ENCODE results near the gene MYRFL.

The MYRFL gene

GRCh38 chr12:69896653-69897381 lies 71.8 kb downstream of the MYRFL start:
- H3K4me1 ChIP-seq (ENCODE audit: control insufficient read depth, low read length), result peaks cover 64% of the 10 kb centered on the region
- H3K79me2 ChIP-seq (ENCODE audit: control insufficient read depth, low read length), result no peaks in the 10 kb centered on the region
- H3K9me3 ChIP-seq (ENCODE audit: control insufficient read depth, insufficient read depth, low read length), result no peaks in the 10 kb centered on the region
- peaks cover 11% of the 10 kb centered on the region for H3K36me3 ChIP-seq (ENCODE audit: control insufficient read depth, low read length)
- H3K27ac ChIP-seq (ENCODE audit: low read depth, low read length), result no peak overlapping the region
- H3K4me3 ChIP-seq (ENCODE audit: low read length), result no peak overlapping the region
- no peaks in the 10 kb centered on the region for H3K27me3 ChIP-seq (ENCODE audit: control insufficient read depth, low read length)
- H3K9me2 ChIP-seq (replicated peaks; ENCODE audit: control insufficient read depth, low read length), result no peaks in the 10 kb centered on the region
- H4K20me1 ChIP-seq (ENCODE audit: control insufficient read depth, insufficient read depth, low read depth, low read length), result no peaks in the 10 kb centered on the region
- TF ChIP-seq, protein P1, sequence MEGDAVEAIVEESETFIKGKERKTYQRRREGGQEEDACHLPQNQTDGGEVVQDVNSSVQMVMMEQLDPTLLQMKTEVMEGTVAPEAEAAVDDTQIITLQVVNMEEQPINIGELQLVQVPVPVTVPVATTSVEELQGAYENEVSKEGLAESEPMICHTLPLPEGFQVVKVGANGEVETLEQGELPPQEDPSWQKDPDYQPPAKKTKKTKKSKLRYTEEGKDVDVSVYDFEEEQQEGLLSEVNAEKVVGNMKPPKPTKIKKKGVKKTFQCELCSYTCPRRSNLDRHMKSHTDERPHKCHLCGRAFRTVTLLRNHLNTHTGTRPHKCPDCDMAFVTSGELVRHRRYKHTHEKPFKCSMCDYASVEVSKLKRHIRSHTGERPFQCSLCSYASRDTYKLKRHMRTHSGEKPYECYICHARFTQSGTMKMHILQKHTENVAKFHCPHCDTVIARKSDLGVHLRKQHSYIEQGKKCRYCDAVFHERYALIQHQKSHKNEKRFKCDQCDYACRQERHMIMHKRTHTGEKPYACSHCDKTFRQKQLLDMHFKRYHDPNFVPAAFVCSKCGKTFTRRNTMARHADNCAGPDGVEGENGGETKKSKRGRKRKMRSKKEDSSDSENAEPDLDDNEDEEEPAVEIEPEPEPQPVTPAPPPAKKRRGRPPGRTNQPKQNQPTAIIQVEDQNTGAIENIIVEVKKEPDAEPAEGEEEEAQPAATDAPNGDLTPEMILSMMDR (IDR thresholded peaks at IDR 0.05; ENCODE audit: low read depth, low read length, poor library complexity, severe bottlenecking), result no peak
- no peak for TF ChIP-seq EZH2phosphoT487 (IDR thresholded peaks at IDR 0.05; ENCODE audit: borderline replicate concordance, low read length)
- no peak overlapping the region for H3K4me2 ChIP-seq (ENCODE audit: low read length)
- peaks cover 8% of the 10 kb centered on the region for H3F3A ChIP-seq (ENCODE audit: control insufficient read depth, insufficient read depth)

DNA sequence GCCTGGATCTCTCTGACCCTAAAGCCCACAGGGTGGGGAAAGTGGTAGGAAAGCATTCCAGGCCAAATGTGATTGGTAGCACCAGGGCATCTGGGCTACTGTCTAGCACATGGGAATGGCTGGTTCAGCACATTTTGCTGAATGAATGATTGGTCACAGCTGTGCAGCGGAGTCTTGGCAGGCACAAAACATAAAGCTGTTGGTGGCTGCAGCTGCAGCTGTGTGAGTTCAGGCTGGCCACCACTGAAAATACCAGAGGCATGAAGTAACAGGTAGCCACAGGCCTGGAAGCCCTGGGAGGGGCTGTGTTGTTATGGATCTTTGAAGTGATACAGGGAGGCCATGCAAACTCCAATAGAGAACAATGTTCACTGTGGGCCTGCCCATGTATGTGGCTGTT lies 72.7 kb downstream of the MYRFL start:
- Histone ChIP-seq H3K4me3 (ENCODE audit: low read length) (no peak overlapping the region), H3K27me3 (ENCODE audit: control insufficient read depth, low read length) (no peaks in the 10 kb centered on the region), H3K9me2 (replicated peaks; ENCODE audit: control insufficient read depth, low read length) (no peaks in the 10 kb centered on the region), H3K4me1 (ENCODE audit: control insufficient read depth, low read length) (peaks cover 73% of the 10 kb centered on the region), H3F3A (ENCODE audit: control insufficient read depth, insufficient read depth) (peaks cover 14% of the 10 kb centered on the region), H4K20me1 (ENCODE audit: control insufficient read depth, insufficient read depth, low read depth, low read length) (no peaks in the 10 kb centered on the region), H3K4me2 (ENCODE audit: low read length) (no peak overlapping the region), H3K27ac (ENCODE audit: low read depth, low read length) (no peak overlapping the region), H3K79me2 (ENCODE audit: control insufficient read depth, low read length) (no peaks in the 10 kb centered on the region), H3K9me3 (ENCODE audit: control insufficient read depth, insufficient read depth, low read length) (no peaks in the 10 kb centered on the region), H3K36me3 (ENCODE audit: control insufficient read depth, low read length) (peaks cover 11% of the 10 kb centered on the region)
- TF ChIP-seq, protein P1 (IDR thresholded peaks at IDR 0.05; ENCODE audit: low read depth, low read length, poor library complexity, severe bottlenecking), result no peak
- no peak for TF ChIP-seq EZH2phosphoT487 (IDR thresholded peaks at IDR 0.05; ENCODE audit: borderline replicate concordance, low read length)

GRCh38 chr12:69898236-69898635 lies 73.2 kb downstream of the MYRFL start:
- Histone ChIP-seq H3K27me3 (ENCODE audit: control insufficient read depth, low read length) (no peaks in the 10 kb centered on the region), H3K4me3 (ENCODE audit: low read length) (no peak overlapping the region), H3K9me2 (replicated peaks; ENCODE audit: control insufficient read depth, low read length) (no peaks in the 10 kb centered on the region), H4K20me1 (ENCODE audit: control insufficient read depth, insufficient read depth, low read depth, low read length) (no peaks in the 10 kb centered on the region), H3K4me2 (ENCODE audit: low read length) (no peak overlapping the region), H3K79me2 (ENCODE audit: control insufficient read depth, low read length) (no peaks in the 10 kb centered on the region), H3F3A (ENCODE audit: control insufficient read depth, insufficient read depth) (peaks cover 18% of the 10 kb centered on the region), H3K9me3 (ENCODE audit: control insufficient read depth, insufficient read depth, low read length) (no peaks in the 10 kb centered on the region), H3K4me1 (ENCODE audit: control insufficient read depth, low read length) (peaks cover 78% of the 10 kb centered on the region), H3K27ac (ENCODE audit: low read depth, low read length) (no peak overlapping the region), H3K36me3 (ENCODE audit: control insufficient read depth, low read length) (peaks cover 11% of the 10 kb centered on the region)
- no peak for TF ChIP-seq EZH2phosphoT487 (IDR thresholded peaks at IDR 0.05; ENCODE audit: borderline replicate concordance, low read length)
- TF ChIP-seq, protein P1 (IDR thresholded peaks at IDR 0.05; ENCODE audit: low read depth, low read length, poor library complexity, severe bottlenecking), result no peak

Measured in DOHH2 (cell line).